ENCODE measurements around the gene KLF15. TPM values are rescaled to one million over a fixed set of nuclear protein-coding genes. Genes with fewer than 3 reads are reported as not detected.
A peak's percentile ranks its signal among the peaks of the same experiment; 100 is the strongest.

The KLF15 gene
- total RNA-seq (22.9 TPM), polyA plus RNA-seq (ENCODE audit: insufficient read depth, low read depth, low replicate concordance) (30.0 TPM)
- long read RNA-seq, donor 1, partial matches to known transcripts, result 0 of 1 reads
- long read RNA-seq, donor 1, other reads (novel, unspliced or antisense), result 0 of 1 reads
- long read RNA-seq, donor 2, partial matches to known transcripts, result 0 of 3 reads
- long read RNA-seq, donor 2, other reads (novel, unspliced or antisense), result 0 of 3 reads
- long read RNA-seq, donor 3, partial matches to known transcripts, result 0 of 2 reads
- long read RNA-seq, donor 3, other reads (novel, unspliced or antisense), result 0 of 2 reads
- long read RNA-seq, donor 4, transcript KLF15-201 (3 exons, 2,574 nt), result major isoform, 6 of 6 reads
- long read RNA-seq, donor 4, partial matches to known transcripts, result 0 of 6 reads
- long read RNA-seq, donor 4, other reads (novel, unspliced or antisense), result 0 of 6 reads
- long read RNA-seq, donor 5, result 0 reads
- long read RNA-seq, donor 6, result 0 reads
- long read RNA-seq, donor 7, partial matches to known transcripts, result 0 of 6 reads
- long read RNA-seq, donor 7, other reads (novel, unspliced or antisense), result 6 of 6 reads
- long read RNA-seq, donor 8, transcript KLF15-201 (3 exons, 2,574 nt), result major isoform, 5 of 5 reads
- long read RNA-seq, donor 8, partial matches to known transcripts, result 0 of 5 reads
- long read RNA-seq, donor 8, other reads (novel, unspliced or antisense), result 0 of 5 reads
- long read RNA-seq, donor 9, result 0 reads
- long read RNA-seq, donor 10, result 0 reads

DNA sequence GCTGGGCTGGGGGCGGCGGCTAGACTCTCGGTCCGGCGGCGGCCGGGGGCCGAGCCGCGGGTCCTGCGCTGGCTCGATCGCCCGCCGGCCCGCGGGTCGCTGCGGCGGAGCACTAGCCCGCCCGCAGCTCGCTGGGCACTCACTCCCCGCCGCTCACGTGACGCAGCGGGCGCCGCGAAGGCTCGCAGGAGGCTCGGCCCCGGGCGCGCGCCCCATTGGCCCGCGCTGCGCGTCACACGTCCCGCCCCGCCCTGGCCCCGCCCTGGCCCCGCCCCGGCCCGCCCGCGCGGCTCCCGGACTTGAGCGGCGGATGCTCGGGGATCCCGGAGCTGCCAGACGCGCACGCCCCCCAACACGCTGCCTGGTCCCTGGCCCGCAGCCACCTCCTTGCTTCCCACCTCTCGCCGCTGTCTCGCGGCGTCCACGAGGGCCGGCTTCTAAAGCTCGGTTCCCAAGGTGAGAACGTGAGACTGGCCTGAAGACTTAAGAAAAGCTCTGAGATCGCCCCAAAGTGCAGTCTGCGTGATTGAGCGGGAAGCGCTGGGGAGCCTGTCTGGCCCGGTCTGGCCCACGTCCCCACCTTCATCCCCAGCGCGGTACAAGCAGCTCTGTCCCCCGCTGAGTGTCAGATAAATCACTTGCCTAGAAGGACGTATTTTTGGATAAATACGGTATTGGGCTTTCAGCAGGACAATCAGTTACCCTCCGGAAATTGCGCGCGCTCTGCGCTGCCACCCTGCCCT, at the start of gene KLF15:
KLF15 (minus strand) TSS at position 114 of the 743 bp plus-strand sequence. CDS start 4,486 bp downstream, outside the sequence.
- Histone ChIP-seq H3K9me3 (ENCODE audit: control insufficient read depth in 2 of 3, insufficient read depth in 1 of 3, low read length in 3 of 3) (no peaks in the 10 kb centered on the region), H3K9ac (ENCODE audit: low read length in 3 of 3) (peak within 1 kb of the TSS; percentile 35 to 90 (median 39)), H3K4me1 (ENCODE audit: control insufficient read depth in 2 of 3, insufficient read depth in 2 of 3, low read depth in 1 of 3, low read length in 3 of 3) (peaks cover 0 to 30% (median 17%) of the 10 kb centered on the region in 3 donors), H3K27ac (ENCODE audit: low read depth in 2 of 2, low read length in 2 of 2) (peak within 1 kb of the TSS; percentile 97 to 98), H3K4me3 (ENCODE audit: low read length in 3 of 3) (peak within 1 kb of the TSS; percentile 64 to 85 (median 82)), H3K36me3 (ENCODE audit: control insufficient read depth in 2 of 3, insufficient read depth in 3 of 3, low read length in 3 of 3) (no peaks in the 10 kb centered on the region), H3K27me3 (ENCODE audit: control insufficient read depth, insufficient read depth, low read length) (no peaks in the 10 kb centered on the region)
- DNase-seq (peak; percentile 89 to 96 (median 92)), FAIRE-seq (no peak)
- intact Hi-C loops (cut with DNase I), result no loop called here
- TF ChIP-seq, protein P1, sequence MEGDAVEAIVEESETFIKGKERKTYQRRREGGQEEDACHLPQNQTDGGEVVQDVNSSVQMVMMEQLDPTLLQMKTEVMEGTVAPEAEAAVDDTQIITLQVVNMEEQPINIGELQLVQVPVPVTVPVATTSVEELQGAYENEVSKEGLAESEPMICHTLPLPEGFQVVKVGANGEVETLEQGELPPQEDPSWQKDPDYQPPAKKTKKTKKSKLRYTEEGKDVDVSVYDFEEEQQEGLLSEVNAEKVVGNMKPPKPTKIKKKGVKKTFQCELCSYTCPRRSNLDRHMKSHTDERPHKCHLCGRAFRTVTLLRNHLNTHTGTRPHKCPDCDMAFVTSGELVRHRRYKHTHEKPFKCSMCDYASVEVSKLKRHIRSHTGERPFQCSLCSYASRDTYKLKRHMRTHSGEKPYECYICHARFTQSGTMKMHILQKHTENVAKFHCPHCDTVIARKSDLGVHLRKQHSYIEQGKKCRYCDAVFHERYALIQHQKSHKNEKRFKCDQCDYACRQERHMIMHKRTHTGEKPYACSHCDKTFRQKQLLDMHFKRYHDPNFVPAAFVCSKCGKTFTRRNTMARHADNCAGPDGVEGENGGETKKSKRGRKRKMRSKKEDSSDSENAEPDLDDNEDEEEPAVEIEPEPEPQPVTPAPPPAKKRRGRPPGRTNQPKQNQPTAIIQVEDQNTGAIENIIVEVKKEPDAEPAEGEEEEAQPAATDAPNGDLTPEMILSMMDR (IDR thresholded peaks at IDR 0.05; ENCODE audit: borderline replicate concordance, extremely low read depth, insufficient read depth), result no peak

DNA sequence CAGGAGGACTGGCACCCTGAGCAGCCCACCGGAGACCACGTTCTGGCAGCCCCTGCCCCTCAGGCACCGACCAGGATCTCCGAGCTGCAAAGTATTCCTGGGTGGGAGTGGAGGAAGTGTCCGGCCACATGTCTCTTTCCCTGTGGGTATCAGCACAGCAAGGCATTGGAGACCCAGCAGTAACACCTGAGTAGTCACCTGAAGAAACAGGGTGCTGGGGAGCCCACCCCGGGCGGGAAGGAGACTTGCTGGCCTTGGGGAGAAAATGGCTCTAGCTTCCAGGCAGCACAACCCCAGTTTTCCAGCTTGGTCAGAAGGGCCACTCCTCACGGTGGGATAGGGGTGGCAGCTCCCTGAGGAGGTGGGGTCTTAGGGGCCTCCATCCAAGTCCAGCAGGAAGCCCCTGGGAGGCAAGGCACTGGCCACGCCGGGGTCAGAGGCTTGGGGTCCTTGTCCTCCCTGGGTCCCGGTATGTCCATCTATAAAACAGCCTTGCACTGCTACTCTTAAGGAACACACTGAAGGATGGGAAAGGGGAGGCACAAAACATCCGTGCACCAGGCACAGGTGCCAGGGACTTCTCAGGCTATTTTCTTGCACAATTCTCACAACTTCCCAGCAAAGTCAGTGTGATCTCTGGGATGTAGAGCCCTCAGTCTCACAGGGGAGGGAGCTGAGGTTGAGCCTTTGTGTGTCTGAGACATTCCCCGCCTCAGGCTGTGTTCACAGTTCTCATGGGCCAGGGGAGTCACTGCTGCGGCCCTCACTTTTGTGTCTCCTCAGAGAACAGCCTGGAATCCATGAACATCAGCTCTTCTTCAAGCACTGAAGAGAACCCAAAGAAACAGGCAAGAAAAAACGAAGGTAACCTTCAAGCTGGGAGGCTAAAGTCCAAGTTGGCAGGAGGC, 49.4 kb upstream of the KLF15 start:
- H3K4me1 ChIP-seq (ENCODE audit: control insufficient read depth in 2 of 3, insufficient read depth in 2 of 3, low read depth in 1 of 3, low read length in 3 of 3), result no peaks in the 10 kb centered on the region
- intact Hi-C loops (cut with DNase I), result no loop called here
- H3K9me3 ChIP-seq (ENCODE audit: control insufficient read depth in 2 of 3, insufficient read depth in 1 of 3, low read length in 3 of 3), result peaks cover 0 to 4% (median 0%) of the 10 kb centered on the region in 3 donors
- TF ChIP-seq, protein P1 (IDR thresholded peaks at IDR 0.05; ENCODE audit: borderline replicate concordance, extremely low read depth, insufficient read depth), result no peak
- no peaks in the 10 kb centered on the region for H3K36me3 ChIP-seq (ENCODE audit: control insufficient read depth in 2 of 3, insufficient read depth in 3 of 3, low read length in 3 of 3)
- no peak for DNase-seq
- H3K27me3 ChIP-seq (ENCODE audit: control insufficient read depth, insufficient read depth, low read length), result no peaks in the 10 kb centered on the region
- H3K4me3 ChIP-seq (ENCODE audit: low read length in 3 of 3), result no peak overlapping the region
- FAIRE-seq, result no peak
- H3K9ac ChIP-seq (ENCODE audit: low read length in 3 of 3), result no peak overlapping the region
- H3K27ac ChIP-seq (ENCODE audit: low read depth in 2 of 2, low read length in 2 of 2), result no peak overlapping the region

DNA sequence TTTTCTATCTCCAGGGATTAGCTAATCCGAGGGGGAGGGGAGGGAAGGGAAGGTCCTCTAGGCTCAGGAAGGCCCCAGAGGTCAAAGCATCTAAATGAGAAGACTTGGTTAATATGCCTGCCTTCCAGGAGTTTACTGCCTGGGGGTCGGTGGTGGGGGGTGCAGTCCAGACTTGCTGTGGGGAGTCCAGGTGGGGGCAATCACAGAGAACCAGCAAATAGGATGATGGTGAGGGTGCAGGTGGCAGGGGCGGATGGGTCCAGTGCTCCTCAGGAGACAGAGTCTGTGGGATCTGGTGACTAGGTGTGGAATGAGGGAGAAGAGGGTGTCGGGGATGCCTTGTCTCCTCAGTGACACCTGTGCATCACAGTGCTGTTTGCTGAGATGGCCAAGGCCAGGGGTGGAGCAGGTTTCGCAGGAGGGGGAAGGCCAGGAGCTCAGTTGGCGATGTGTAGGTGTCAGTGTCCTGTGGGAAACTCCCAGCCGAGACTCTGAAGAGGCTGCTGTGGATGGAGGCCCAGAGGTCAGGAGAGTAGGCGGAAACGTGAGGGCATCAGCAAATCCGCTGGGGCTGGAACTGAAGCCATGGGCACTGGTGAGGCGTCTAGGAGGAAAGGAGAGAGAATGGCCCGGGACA, 45.6 kb upstream of the KLF15 start:
- Histone ChIP-seq H3K9ac (ENCODE audit: low read length in 3 of 3) (no peak overlapping the region), H3K4me3 (ENCODE audit: low read length in 3 of 3) (no peak overlapping the region), H3K27ac (ENCODE audit: low read depth in 2 of 2, low read length in 2 of 2) (no peak overlapping the region), H3K4me1 (ENCODE audit: control insufficient read depth in 2 of 3, insufficient read depth in 2 of 3, low read depth in 1 of 3, low read length in 3 of 3) (no peaks in the 10 kb centered on the region), H3K36me3 (ENCODE audit: control insufficient read depth in 2 of 3, insufficient read depth in 3 of 3, low read length in 3 of 3) (no peaks in the 10 kb centered on the region), H3K9me3 (ENCODE audit: control insufficient read depth in 2 of 3, insufficient read depth in 1 of 3, low read length in 3 of 3) (peaks cover 0 to 4% (median 0%) of the 10 kb centered on the region in 3 donors), H3K27me3 (ENCODE audit: control insufficient read depth, insufficient read depth, low read length) (no peaks in the 10 kb centered on the region)
- intact Hi-C loops (cut with DNase I), result no loop called here
- no peak for DNase-seq
- TF ChIP-seq, protein P1 (IDR thresholded peaks at IDR 0.05; ENCODE audit: borderline replicate concordance, extremely low read depth, insufficient read depth), result no peak
- FAIRE-seq, result no peak

Measured in kidney (tissue), 22 donors.